Measurements from ENCODE around the gene ZNF529. TPM values are rescaled to one million over a fixed set of nuclear protein-coding genes. Genes with fewer than 3 reads are reported as not detected.
"Not testable (repeated sequence)": the region's sequence is repeated elsewhere in the genome, so short reads cannot be mapped to it uniquely, and the experiment has no call there.

Gene ZNF529
- total RNA-seq (ENCODE audit: unreplicated experiment): 19.0 TPM
- long read RNA-seq, full-length matches to known transcripts: 1 of 2 reads
- long read RNA-seq, partial matches to known transcripts: 0 of 2 reads
- long read RNA-seq, other reads (novel, unspliced or antisense): 1 of 2 reads

- TF ChIP-seq CTCF (IDR thresholded peaks at IDR 0.05; ENCODE audit: unreplicated experiment): no peak
- Mint-ChIP-seq H3K36me3 (ENCODE audit: low read depth, unreplicated experiment) (peaks cover 44% of the 10 kb centered on the region), H3K4me1 (ENCODE audit: unreplicated experiment) (peaks cover 20% of the 10 kb centered on the region), H3K27me3 (ENCODE audit: unreplicated experiment) (peaks cover 6% of the 10 kb centered on the region), H3K4me3 (ENCODE audit: unreplicated experiment) (peak within 1 kb of the TSS; percentile 97), H3K9me3 (ENCODE audit: unreplicated experiment) (peaks cover 4% of the 10 kb centered on the region), H3K27ac (ENCODE audit: unreplicated experiment) (peak within 1 kb of the TSS; percentile 98)
- DNase-seq (ENCODE audit: low spot score): peak; percentile 89
Measured at GRCh38 chr19:36573020-36573894, at the start of gene ZNF529. TSS of gene ZNF529 (minus strand) at chr19:36573292. CDS start at chr19:36572346, 946 bp downstream.

- Mint-ChIP-seq H3K4me1 (ENCODE audit: unreplicated experiment) (peaks cover 10% of the 10 kb centered on the region), H3K4me3 (ENCODE audit: unreplicated experiment) (peak overlapping the region; percentile 98), H3K27me3 (ENCODE audit: unreplicated experiment) (peaks cover 5% of the 10 kb centered on the region), H3K9me3 (ENCODE audit: unreplicated experiment) (peaks cover 3% of the 10 kb centered on the region), H3K27ac (ENCODE audit: unreplicated experiment) (peak overlapping the region; percentile 90), H3K36me3 (ENCODE audit: low read depth, unreplicated experiment) (peaks cover 41% of the 10 kb centered on the region)
- DNase-seq (ENCODE audit: low spot score): no peak
- no peak for TF ChIP-seq CTCF (IDR thresholded peaks at IDR 0.05; ENCODE audit: unreplicated experiment)
Measured at GRCh38 chr19:36605877-36606478, 32.9 kb upstream of the ZNF529 start.

GRCh38 chr19:36605101-36605876 lies 32.2 kb upstream of the ZNF529 start, which contains the start of gene ZNF382:
TSS of gene ZNF382 (plus strand) at chr19:36605313. CDS start at chr19:36609915, 4,602 bp downstream.
- H3K9me3 Mint-ChIP-seq (ENCODE audit: unreplicated experiment): peaks cover 3% of the 10 kb centered on the region
- DNase-seq (ENCODE audit: low spot score): peak; percentile 68
- H3K4me1 Mint-ChIP-seq (ENCODE audit: unreplicated experiment): peaks cover 10% of the 10 kb centered on the region
- TF ChIP-seq CTCF (IDR thresholded peaks at IDR 0.05; ENCODE audit: unreplicated experiment): no peak
- H3K36me3 Mint-ChIP-seq (ENCODE audit: low read depth, unreplicated experiment): peaks cover 36% of the 10 kb centered on the region
- peaks cover 5% of the 10 kb centered on the region for H3K27me3 Mint-ChIP-seq (ENCODE audit: unreplicated experiment)
- peak within 1 kb of the TSS; percentile 90 for H3K27ac Mint-ChIP-seq (ENCODE audit: unreplicated experiment)
- H3K4me3 Mint-ChIP-seq (ENCODE audit: unreplicated experiment): peak within 1 kb of the TSS; percentile 98

GRCh38 chr19:36604656-36605100 lies 31.6 kb upstream of the ZNF529 start:
- H3K4me1 Mint-ChIP-seq (ENCODE audit: unreplicated experiment): peaks cover 10% of the 10 kb centered on the region
- DNase-seq (ENCODE audit: low spot score): peak; percentile 32
- no peak overlapping the region for H3K27ac Mint-ChIP-seq (ENCODE audit: unreplicated experiment)
- H3K4me3 Mint-ChIP-seq (ENCODE audit: unreplicated experiment): peak overlapping the region; percentile 98
- peaks cover 5% of the 10 kb centered on the region for H3K27me3 Mint-ChIP-seq (ENCODE audit: unreplicated experiment)
- no peak for TF ChIP-seq CTCF (IDR thresholded peaks at IDR 0.05; ENCODE audit: unreplicated experiment)
- peaks cover 32% of the 10 kb centered on the region for H3K36me3 Mint-ChIP-seq (ENCODE audit: low read depth, unreplicated experiment)
- H3K9me3 Mint-ChIP-seq (ENCODE audit: unreplicated experiment): peaks cover 3% of the 10 kb centered on the region

- not testable (repeated sequence) for H3K4me3 Mint-ChIP-seq (ENCODE audit: unreplicated experiment); H3K27me3 Mint-ChIP-seq (ENCODE audit: unreplicated experiment); H3K9me3 Mint-ChIP-seq (ENCODE audit: unreplicated experiment); H3K27ac Mint-ChIP-seq (ENCODE audit: unreplicated experiment); H3K4me1 Mint-ChIP-seq (ENCODE audit: unreplicated experiment); DNase-seq (ENCODE audit: low spot score)
- H3K36me3 Mint-ChIP-seq (ENCODE audit: low read depth, unreplicated experiment): peaks cover 20% of the 10 kb centered on the region
Measured at GRCh38 chr19:36602681-36603080, 29.6 kb upstream of the ZNF529 start.
